NCI-H774 (cell line): Measurements from ENCODE around the gene SFTPB.

ENCODE experiments used
- DNase-seq: peaks from one replicate; lab custom pipeline; 2025; lab: John Stamatoyannopoulos, UW

Gene SFTPB

GRCh38 chr2:85611705-85612587 is 56.1 kb downstream of the SFTPB start, which contains the start of gene C2orf68:
TSS of gene C2orf68 (minus strand) at chr2:85612066. CDS start at chr2:85611984, 82 bp downstream.
- DNase-seq = peak; percentile 90

- DNase-seq = no peak
These were observed 56.7 kb downstream of the SFTPB start for GRCh38 chr2:85611217-85611704.
